Astrocyte of the cerebellum (primary cell): ENCODE data around the gene CLK1.

ENCODE experiments used
- DNase-seq: peaks from one replicate; pipeline ENCODE4 v3.0.0-alpha.2; 2011; ENCODE audit warnings: low read depth
- H3K4me3 ChIP-seq: 2 replicates; pipeline ENCODE4 v1.5.1; 2011; ENCODE audit warnings: mild to moderate bottlenecking, low read depth, low read length, moderate library complexity
- CTCF ChIP-seq: IDR thresholded peaks from 2 replicates; pipeline ENCODE4 v1.5.1; 2012; ENCODE audit warnings: low read length, low read depth, moderate library complexity, mild to moderate bottlenecking; ENCODE audit errors: missing control alignments
- in situ Hi-C: cut with HindIII; loops from 2 replicates; pipeline ENCODE4 v1.10.0; 2017; ENCODE audit warnings: low sequenced_read_pairs

CLK1 gene

GRCh38 chr2:200845194-200845593 lies 19.3 kb downstream of the CLK1 start:
- H3K4me3 ChIP-seq, result no peak overlapping the region
- DNase-seq, result no peak
- TF ChIP-seq CTCF, result no peak
- in situ Hi-C loops, result no loop called here

GRCh38 chr2:200843993-200844948 lies 20.2 kb downstream of the CLK1 start:
- TF ChIP-seq CTCF, result no peak
- no peak for DNase-seq
- in situ Hi-C loops, result no loop called here
- H3K4me3 ChIP-seq, result no peak overlapping the region

GRCh38 chr2:200839513-200839912 lies 24.9 kb downstream of the CLK1 start:
- in situ Hi-C loops, result no loop called here
- TF ChIP-seq CTCF, result no peak
- no peak for DNase-seq
- no peak overlapping the region for H3K4me3 ChIP-seq

GRCh38 chr2:200834701-200835100 lies 29.8 kb downstream of the CLK1 start:
- H3K4me3 ChIP-seq, result no peak overlapping the region
- TF ChIP-seq CTCF, result no peak
- in situ Hi-C loops, result no loop called here
- DNase-seq, result no peak

GRCh38 chr2:200829258-200829655 lies 35.2 kb downstream of the CLK1 start:
- TF ChIP-seq CTCF, result no peak
- H3K4me3 ChIP-seq, result no peak overlapping the region
- in situ Hi-C loops, result no loop called here
- DNase-seq, result no peak

GRCh38 chr2:200828572-200829257 lies 35.7 kb downstream of the CLK1 start:
- in situ Hi-C loops, result no loop called here
- no peak for TF ChIP-seq CTCF
- no peak for DNase-seq
- no peak overlapping the region for H3K4me3 ChIP-seq
